HepG2 (cell line): ENCODE results near the gene NDUFS1.

Experiments used
- ETV5 ChIP-seq: IDR thresholded peaks from 2 replicates; pipeline ENCODE4 v1.6.1; 2018; ENCODE audit warnings: missing biosample characterization, missing genetic modification reagents, inconsistent platforms, borderline replicate concordance
- HNRNPLL ChIP-seq: fragments of 200-400 bp; formaldehyde crosslinking; IDR thresholded peaks from 2 replicates; pipeline ENCODE4 v1.6.1; 2017; ENCODE audit warnings: mild to moderate bottlenecking, low read depth, low read length; ENCODE audit not compliant: poor library complexity, severe bottlenecking
- MED1 ChIP-seq: sonication (generic); formaldehyde crosslinking; IDR thresholded peaks from 2 replicates; pipeline ENCODE4 v1.4.0; 2020; ENCODE audit warnings: missing genetic modification reagents

- TF ChIP-seq HNRNPLL = no peak
- TF ChIP-seq MED1 (CRISPR knock-in tag) = no peak
- no peak for TF ChIP-seq ETV5
These were observed 9.9 kb downstream of the NDUFS1 start for GRCh38 chr2:206149330-206149729.
